Umbilical cord (tissue), 2 donors: Measurements from ENCODE around the gene BAD. TPM values are rescaled to one million over a fixed set of nuclear protein-coding genes. Genes with fewer than 3 reads are reported as not detected.
"Not testable (repeated sequence)": the region's sequence is repeated elsewhere in the genome, so short reads cannot be mapped to it uniquely, and the experiment has no call there.

Source experiments
- DNase-seq: peaks from one replicate; pipeline ENCODE4 v3.0.0-alpha.2; 2015; ENCODE audit warnings: low spot score
- total RNA-seq: library from RNA; depleted of rRNA; stranded (reverse); fragments of >200 nt; gene quantifications from one replicate; pipeline ENCODE4 v1.2.3, GENCODE V29; 2014; ENCODE audit warnings: low replicate concordance; ENCODE audit not compliant: insufficient read depth

BAD gene
- total RNA-seq, result 52.5 TPM

- DNase-seq, result peak; percentile 97
These were observed at the start of gene BAD for GRCh38 chr11:64284048-64284961. Gene BAD (minus strand): TSS chr11:64284665. CDS start chr11:64284368, 297 bp downstream.

- no peak for DNase-seq
These were observed 49.1 kb upstream of the BAD start for GRCh38 chr11:64333556-64333955.

- peak; percentile 89 for DNase-seq
These were observed 47.3 kb upstream of the BAD start for GRCh38 chr11:64331569-64332371.

- no peak for DNase-seq
These were observed 46.4 kb upstream of the BAD start for GRCh38 chr11:64330888-64331287.

- no peak for DNase-seq
These were observed 43.5 kb upstream of the BAD start for GRCh38 chr11:64327993-64328392.

- DNase-seq, result no peak
These were observed 42.9 kb upstream of the BAD start for GRCh38 chr11:64327375-64327774.

GRCh38 chr11:64324692-64325469, 40.4 kb upstream of the BAD start:
- DNase-seq, result peak; percentile 44

- DNase-seq, result not testable (repeated sequence)
These were observed 39.5 kb upstream of the BAD start for GRCh38 chr11:64323984-64324383.

GRCh38 chr11:64323373-64323772, 38.9 kb upstream of the BAD start:
- no peak for DNase-seq

- DNase-seq, result no peak
These were observed 38.4 kb upstream of the BAD start for GRCh38 chr11:64322925-64323260.

GRCh38 chr11:64321533-64321932, 37.1 kb upstream of the BAD start:
- no peak for DNase-seq

GRCh38 chr11:64321026-64321425, 36.6 kb upstream of the BAD start:
- DNase-seq, result no peak

GRCh38 chr11:64320556-64320955, 36.1 kb upstream of the BAD start:
- DNase-seq, result no peak

GRCh38 chr11:64318766-64319761, 34.6 kb upstream of the BAD start:
- DNase-seq, result no peak

- DNase-seq, result peak; percentile 99
These were observed 33.7 kb upstream of the BAD start, which contains the start of gene PRDX5 for GRCh38 chr11:64317961-64318765. Gene PRDX5 (plus strand): TSS chr11:64318121. CDS start chr11:64318216, 95 bp downstream.

- peak; percentile 99 for DNase-seq
These were observed 33.0 kb upstream of the BAD start, which contains the start of gene TRMT112 for GRCh38 chr11:64317325-64317960. Gene TRMT112 (minus strand): TSS chr11:64317559. CDS start chr11:64317526, 33 bp downstream.

GRCh38 chr11:64316672-64317324, 32.3 kb upstream of the BAD start:
- no peak for DNase-seq
